Measurements from ENCODE around the gene CRYBB1. TPM values are rescaled to one million over a fixed set of nuclear protein-coding genes. Genes with fewer than 3 reads are reported as not detected.

Gene CRYBB1
- total RNA-seq, 2 donors from 2014 or later: 0.33 to 1.7 TPM

GRCh38 chr22:26599505-26599904 lies 18.3 kb downstream of the CRYBB1 start:
- no peak for DNase-seq
- Histone ChIP-seq H3K27ac (ENCODE audit: low read depth, low read length) (no peak overlapping the region), H3K36me3 (ENCODE audit: control insufficient read depth, insufficient read depth, low read length) (no peaks in the 10 kb centered on the region), H3K4me3 (ENCODE audit: low read length) (no peak overlapping the region), H3K9me3 (ENCODE audit: control insufficient read depth, low read length) (no peaks in the 10 kb centered on the region), H3K4me1 (ENCODE audit: control insufficient read depth, insufficient read depth, low read length) (no peaks in the 10 kb centered on the region), H3K9ac (ENCODE audit: extremely low read depth, low read length, poor library complexity, severe bottlenecking) (no peak overlapping the region), H3K27me3 (ENCODE audit: control insufficient read depth, insufficient read depth, low read length, poor library complexity, severe bottlenecking) (no peaks in the 10 kb centered on the region)
- Mint-ChIP-seq H3K27ac (no peak overlapping the region), H3K27me3 (ENCODE audit: insufficient read depth) (no peaks in the 10 kb centered on the region), H3K4me3 (no peak overlapping the region), H3K36me3 (ENCODE audit: low read depth) (no peaks in the 10 kb centered on the region), H3K4me1 (peaks cover 18% of the 10 kb centered on the region), H3K9me3 (no peaks in the 10 kb centered on the region)
- 84 to 89% methylated on average over 8 to 11 of the region's 11 CpGs for WGBS, 2 experiments (ENCODE audit: insufficient coverage in 1 of 2, insufficient read length in 1 of 2)
- no peak for TF ChIP-seq CTCF (conservative IDR thresholded peaks at IDR 0.05)

GRCh38 chr22:26597480-26597879 lies 20.3 kb downstream of the CRYBB1 start:
- Histone ChIP-seq H3K9ac (ENCODE audit: extremely low read depth, low read length, poor library complexity, severe bottlenecking) (no peak overlapping the region), H3K4me3 (ENCODE audit: low read length) (no peak overlapping the region), H3K27me3 (ENCODE audit: control insufficient read depth, insufficient read depth, low read length, poor library complexity, severe bottlenecking) (no peaks in the 10 kb centered on the region), H3K9me3 (ENCODE audit: control insufficient read depth, low read length) (no peaks in the 10 kb centered on the region), H3K4me1 (ENCODE audit: control insufficient read depth, insufficient read depth, low read length) (no peaks in the 10 kb centered on the region), H3K27ac (ENCODE audit: low read depth, low read length) (no peak overlapping the region), H3K36me3 (ENCODE audit: control insufficient read depth, insufficient read depth, low read length) (no peaks in the 10 kb centered on the region)
- Mint-ChIP-seq H3K36me3 (ENCODE audit: low read depth) (no peaks in the 10 kb centered on the region), H3K9me3 (no peaks in the 10 kb centered on the region), H3K4me1 (peaks cover 29% of the 10 kb centered on the region), H3K27ac (no peak overlapping the region), H3K4me3 (no peak overlapping the region), H3K27me3 (ENCODE audit: insufficient read depth) (no peaks in the 10 kb centered on the region)
- no peak for TF ChIP-seq CTCF (conservative IDR thresholded peaks at IDR 0.05)
- DNase-seq: no peak
- 97 to 100% methylated on average over 1 to 4 of the region's 4 CpGs for whole genome bisulfite sequencing, 2 experiments (ENCODE audit: insufficient coverage in 1 of 2, insufficient read length in 1 of 2)

- no peak overlapping the region for H3K4me3 Mint-ChIP-seq
- no peak overlapping the region for H3K27ac ChIP-seq (ENCODE audit: low read depth, low read length)
- no peaks in the 10 kb centered on the region for H3K9me3 Mint-ChIP-seq
- 89 to 93% methylated on average over 3 to 4 of the region's 4 CpGs for WGBS, 2 experiments (ENCODE audit: insufficient coverage in 1 of 2, insufficient read length in 1 of 2)
- no peak for DNase-seq
- no peak overlapping the region for H3K4me3 ChIP-seq (ENCODE audit: low read length)
- TF ChIP-seq CTCF (conservative IDR thresholded peaks at IDR 0.05): no peak
- no peaks in the 10 kb centered on the region for H3K27me3 ChIP-seq (ENCODE audit: control insufficient read depth, insufficient read depth, low read length, poor library complexity, severe bottlenecking)
- H3K4me1 Mint-ChIP-seq: peaks cover 32% of the 10 kb centered on the region
- no peaks in the 10 kb centered on the region for H3K27me3 Mint-ChIP-seq (ENCODE audit: insufficient read depth)
- no peak overlapping the region for H3K9ac ChIP-seq (ENCODE audit: extremely low read depth, low read length, poor library complexity, severe bottlenecking)
- no peaks in the 10 kb centered on the region for H3K4me1 ChIP-seq (ENCODE audit: control insufficient read depth, insufficient read depth, low read length)
- no peak overlapping the region for H3K27ac Mint-ChIP-seq
- no peaks in the 10 kb centered on the region for H3K36me3 ChIP-seq (ENCODE audit: control insufficient read depth, insufficient read depth, low read length)
- no peaks in the 10 kb centered on the region for H3K36me3 Mint-ChIP-seq (ENCODE audit: low read depth)
- H3K9me3 ChIP-seq (ENCODE audit: control insufficient read depth, low read length): no peaks in the 10 kb centered on the region
Observed at GRCh38 chr22:26597026-26597425, 20.8 kb downstream of the CRYBB1 start.

Data from endodermal cell (in vitro differentiated cells).